SJSA1 (cell line): Measurements from ENCODE around the gene AK2. TPM values are rescaled to one million over a fixed set of nuclear protein-coding genes. Genes with fewer than 3 reads are reported as not detected.
A peak's percentile ranks its signal among the peaks of the same experiment; 100 is the strongest.
"Not testable (repeated sequence)": the region's sequence is repeated elsewhere in the genome, so short reads cannot be mapped to it uniquely, and the experiment has no call there.

Experiments used
- DNase-seq, 2 experiments: peaks; one replicate each; pipeline ENCODE4 v3.0.0-alpha.2; 2015 to 2020; ENCODE audit warnings: low spot score in 2 of 2, low read depth in 1 of 2
- H3K27ac ChIP-seq: fragments of 250-450 bp; sonication (Bioruptor Pico); 2 replicates; pipeline ENCODE4 v1.5.1; 2020; ENCODE audit warnings: mild to moderate bottlenecking, moderate library complexity
- H3K27me3 ChIP-seq: fragments of 250-450 bp; sonication (Bioruptor Pico); replicated peaks from 2 replicates; pipeline ENCODE4 v1.5.1; 2020; ENCODE audit warnings: mild to moderate bottlenecking, moderate library complexity
- H3K36me3 ChIP-seq: fragments of 250-450 bp; sonication (Bioruptor Pico); 2 replicates; pipeline ENCODE4 v1.5.1; 2020; ENCODE audit warnings: mild to moderate bottlenecking
- H3K4me1 ChIP-seq: fragments of 250-450 bp; sonication (Bioruptor Pico); replicated peaks from 2 replicates; pipeline ENCODE4 v1.6.1; 2021; ENCODE audit warnings: mild to moderate bottlenecking
- H3K4me3 ChIP-seq: fragments of 250-450 bp; sonication (Bioruptor Pico); 2 replicates; pipeline ENCODE4 v1.5.1; 2020; ENCODE audit warnings: mild to moderate bottlenecking
- H3K9me3 ChIP-seq: fragments of 250-450 bp; sonication (Bioruptor Pico); replicated peaks from 2 replicates; pipeline ENCODE4 v1.5.1; 2020; ENCODE audit warnings: mild to moderate bottlenecking
- total RNA-seq: library from RNA; depleted of rRNA; stranded (reverse); fragments of >200 nt; shearing (Covaris generic); gene quantifications from 2 replicates; pipeline ENCODE4 v1.2.3, GENCODE V29; 2014; rRNA removed

AK2 gene
- 230 and 391 TPM in 2 replicates for total RNA-seq

DNA sequence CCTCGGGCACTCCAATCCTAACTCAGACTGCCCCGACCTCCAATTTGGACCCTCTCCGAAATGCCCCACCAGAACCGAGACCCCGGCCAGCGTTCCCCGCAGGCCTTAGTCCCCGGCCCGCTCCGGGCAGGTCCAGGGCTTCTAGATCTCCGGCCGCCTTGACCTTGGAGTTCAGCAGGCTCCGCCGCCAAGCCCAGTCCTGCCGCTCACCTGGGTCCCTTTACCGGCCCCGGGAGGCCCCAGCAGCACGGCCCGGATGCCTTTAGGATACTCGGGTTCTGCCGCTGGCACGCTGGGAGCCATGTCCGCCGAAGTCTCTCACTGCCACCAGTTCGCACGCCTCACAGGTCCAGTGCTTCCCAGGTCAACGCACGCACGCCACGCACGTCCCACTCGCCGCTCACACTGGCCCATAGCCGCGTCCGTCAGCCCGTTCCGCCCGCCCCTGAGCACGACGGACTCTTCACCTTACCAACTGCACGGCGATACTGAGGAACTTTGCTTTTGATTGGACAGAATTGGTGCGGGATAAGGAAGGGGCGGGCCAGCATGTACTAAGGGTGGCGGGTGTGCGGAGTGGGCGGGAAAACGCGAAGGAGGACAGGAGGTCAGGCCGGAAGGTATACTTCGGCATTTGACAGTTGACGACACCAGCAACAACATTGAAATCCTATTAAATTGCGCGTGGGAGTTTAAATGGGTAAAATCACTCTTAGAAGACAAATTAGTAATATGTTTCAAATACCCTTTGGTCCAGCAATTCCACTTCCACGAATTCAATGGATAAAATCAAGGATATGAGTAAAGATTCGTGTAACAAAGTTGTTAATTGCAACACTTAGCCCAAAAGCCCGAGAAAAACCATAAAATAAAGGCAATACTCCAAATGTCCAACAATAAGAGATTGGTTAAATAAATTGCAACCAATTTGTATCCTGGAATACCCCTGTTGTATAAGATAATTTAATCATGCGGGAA, at the start of gene AK2:
Gene AK2 (minus strand): TSS at position 358 of the 978 bp plus-strand sequence. CDS start 55 bp downstream, at position 303.
- Histone ChIP-seq H3K9me3 (no peaks in the 10 kb centered on the region), H3K4me1 (peaks cover 8% of the 10 kb centered on the region), H3K36me3 (peaks cover 22% of the 10 kb centered on the region), H3K27ac (peak within 1 kb of the TSS; percentile 84), H3K27me3 (no peaks in the 10 kb centered on the region), H3K4me3 (peak within 1 kb of the TSS; percentile 65)
- peak; percentile 96 to 97 for DNase-seq

DNA sequence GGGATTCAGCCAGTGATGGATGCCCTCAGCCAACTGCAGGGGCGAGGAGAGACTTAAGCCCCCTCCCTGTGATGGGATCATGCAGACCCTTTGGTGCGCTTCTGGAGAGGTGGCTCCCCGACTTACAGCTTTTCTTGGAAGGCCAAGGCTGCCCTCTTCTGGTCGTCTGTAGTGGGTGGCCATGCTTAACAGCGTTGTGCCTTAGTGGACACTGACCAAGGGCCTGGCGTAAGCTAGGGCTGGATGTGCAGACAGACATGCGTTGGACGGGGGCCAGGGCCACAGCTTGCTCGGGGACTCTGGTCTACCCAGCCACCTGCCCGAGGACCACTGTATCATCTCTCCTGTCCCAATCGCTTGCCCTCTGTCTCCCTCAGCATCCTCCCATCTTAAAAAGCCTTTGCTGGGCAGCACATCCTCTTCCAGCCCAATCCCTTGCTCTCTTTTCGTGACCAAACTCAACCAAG, 49.7 kb upstream of the AK2 start:
- H3K36me3 ChIP-seq: no peaks in the 10 kb centered on the region
- no peaks in the 10 kb centered on the region for H3K9me3 ChIP-seq
- no peak overlapping the region for H3K4me3 ChIP-seq
- H3K4me1 ChIP-seq: peaks cover 3% of the 10 kb centered on the region
- DNase-seq: peak; percentile 44 to 72
- H3K27ac ChIP-seq: no peak overlapping the region
- no peaks in the 10 kb centered on the region for H3K27me3 ChIP-seq

DNA sequence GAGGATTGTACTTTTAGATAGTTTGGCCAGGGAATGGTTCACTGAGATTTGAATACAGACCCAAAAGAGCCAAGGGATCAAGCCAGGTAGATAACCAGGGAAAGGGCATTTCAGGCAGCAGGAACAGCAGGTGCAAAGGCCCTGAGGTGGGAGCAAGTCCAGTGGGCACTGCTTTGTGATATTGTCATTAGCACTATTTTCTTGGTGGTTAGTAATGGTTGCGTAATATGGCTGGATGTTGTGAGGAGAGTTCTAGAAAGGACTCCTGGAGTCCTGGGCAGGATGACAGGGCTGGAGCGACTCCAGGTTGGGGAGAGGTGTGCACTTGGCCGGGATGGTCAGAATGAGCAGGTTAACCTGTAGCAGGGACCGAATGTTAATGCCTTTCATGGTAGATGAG, 48.6 kb upstream of the AK2 start:
- Histone ChIP-seq H3K36me3 (no peaks in the 10 kb centered on the region), H3K27ac (no peak overlapping the region), H3K4me1 (peaks cover 11% of the 10 kb centered on the region), H3K27me3 (no peaks in the 10 kb centered on the region), H3K4me3 (no peak overlapping the region), H3K9me3 (no peaks in the 10 kb centered on the region)
- no peak for DNase-seq

DNA sequence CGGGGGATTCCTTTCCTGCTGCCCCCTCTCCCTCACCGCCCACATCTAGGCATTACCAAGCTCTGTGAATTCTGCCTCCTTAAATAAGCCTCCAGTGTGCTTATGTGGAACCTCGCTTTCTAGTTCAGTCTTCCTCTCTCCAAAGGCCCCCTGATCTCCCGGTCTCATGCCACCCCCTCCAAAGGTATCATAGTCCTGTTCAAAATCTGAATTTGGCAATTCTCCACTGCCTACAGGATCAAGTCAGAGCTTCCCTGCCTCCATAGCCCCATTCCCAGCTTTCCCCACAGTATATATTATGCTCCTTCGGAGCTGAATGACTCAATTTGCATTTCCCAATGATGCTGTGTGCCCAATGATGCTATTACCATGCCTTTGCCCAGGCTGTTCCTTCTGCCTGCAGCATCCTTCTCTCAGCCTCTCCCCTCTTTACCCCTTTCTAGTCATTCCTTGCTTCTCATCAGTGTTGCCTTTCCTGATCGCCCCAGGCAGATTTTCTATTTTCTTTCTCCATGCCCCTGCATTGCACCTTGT, 46.0 kb upstream of the AK2 start:
- Histone ChIP-seq H3K9me3 (no peaks in the 10 kb centered on the region), H3K27me3 (no peaks in the 10 kb centered on the region), H3K4me3 (no peak overlapping the region), H3K36me3 (no peaks in the 10 kb centered on the region), H3K27ac (no peak overlapping the region), H3K4me1 (peaks cover 12% of the 10 kb centered on the region)
- no peak for DNase-seq

DNA sequence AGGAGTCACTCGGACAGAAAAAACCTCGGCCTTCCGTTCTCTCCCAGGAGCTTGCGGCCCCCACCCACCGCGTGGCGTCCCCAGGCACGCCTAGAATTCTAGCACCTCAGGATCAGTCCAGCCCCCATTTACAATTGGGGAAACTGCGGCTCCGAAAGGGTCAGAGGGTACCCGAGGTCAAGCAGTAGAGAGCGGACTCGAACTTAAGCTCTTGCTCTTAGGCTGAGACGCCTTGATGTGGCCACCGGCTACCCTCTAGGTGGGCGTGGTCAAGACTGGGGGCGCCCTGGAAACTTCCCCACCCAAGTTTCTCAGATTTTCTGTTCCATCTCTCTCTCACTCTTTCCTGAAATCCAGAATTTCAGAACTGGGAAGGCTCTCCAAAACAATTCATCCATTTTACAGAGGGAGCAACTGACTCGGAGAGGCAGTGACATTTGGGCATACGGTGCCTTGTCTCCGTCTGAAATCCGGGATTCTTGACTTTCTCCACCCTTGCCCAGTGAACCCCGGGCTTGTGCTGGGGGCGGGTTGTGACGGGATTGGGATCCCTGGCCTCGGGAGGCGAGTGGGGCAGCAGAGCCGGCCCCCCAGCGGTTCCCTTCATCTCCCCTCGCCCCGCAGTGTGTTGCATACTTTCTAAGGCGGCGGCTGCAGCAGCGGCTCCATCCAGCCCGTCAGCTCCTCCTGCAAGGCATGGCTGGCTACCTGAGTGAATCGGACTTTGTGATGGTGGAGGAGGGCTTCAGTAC, 45.0 kb upstream of the AK2 start:
- no peaks in the 10 kb centered on the region for H3K36me3 ChIP-seq
- no peak for DNase-seq
- H3K27me3 ChIP-seq: no peaks in the 10 kb centered on the region
- no peak overlapping the region for H3K27ac ChIP-seq
- H3K9me3 ChIP-seq: no peaks in the 10 kb centered on the region
- peak overlapping the region; percentile 58 for H3K4me3 ChIP-seq
- peaks cover 12% of the 10 kb centered on the region for H3K4me1 ChIP-seq

DNA sequence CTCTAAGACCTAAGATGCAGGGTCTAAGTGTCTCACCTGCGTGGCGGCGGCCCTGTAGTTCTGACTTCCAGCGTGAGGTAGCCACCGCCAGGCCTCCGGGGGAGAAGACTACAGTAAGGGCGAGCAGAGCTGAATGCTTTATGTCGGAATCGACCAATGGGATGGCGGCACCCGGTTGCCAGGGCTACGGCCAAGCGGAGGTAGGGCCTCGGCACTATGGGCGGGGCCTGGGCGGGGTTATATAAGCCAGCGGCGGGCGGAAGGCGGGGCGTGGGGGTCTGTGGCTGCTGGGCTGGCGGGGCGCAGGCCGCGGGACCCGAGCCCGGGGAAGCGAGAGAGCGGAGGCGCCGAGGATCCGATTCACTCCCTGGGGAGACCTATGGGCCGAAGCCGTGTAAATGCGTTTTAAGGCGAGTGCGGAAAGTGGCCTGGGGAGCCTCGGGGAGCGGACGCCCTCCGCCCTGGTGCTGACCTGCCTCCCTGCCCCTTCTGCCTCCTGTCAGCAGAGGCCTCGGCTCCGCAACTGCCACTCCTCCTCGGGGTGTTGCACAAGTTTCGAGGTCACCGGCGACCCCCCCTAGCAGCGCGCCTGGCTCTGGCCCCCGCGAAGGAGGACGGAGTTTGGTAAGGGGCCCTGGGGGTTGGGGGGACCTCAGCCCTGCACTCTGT, 44.3 kb upstream of the AK2 start, which contains the start of gene AZIN2:
Gene AZIN2 (plus strand): TSS at position 269 of the 669 bp plus-strand sequence. CDS start 1,097 bp downstream, outside the sequence.
- Histone ChIP-seq H3K4me3 (peak within 1 kb of the TSS; percentile 58), H3K27me3 (no peaks in the 10 kb centered on the region), H3K36me3 (no peaks in the 10 kb centered on the region), H3K27ac (no peak within 1 kb of the TSS), H3K9me3 (no peaks in the 10 kb centered on the region), H3K4me1 (peaks cover 12% of the 10 kb centered on the region)
- peak; percentile 77 to 97 for DNase-seq

DNA sequence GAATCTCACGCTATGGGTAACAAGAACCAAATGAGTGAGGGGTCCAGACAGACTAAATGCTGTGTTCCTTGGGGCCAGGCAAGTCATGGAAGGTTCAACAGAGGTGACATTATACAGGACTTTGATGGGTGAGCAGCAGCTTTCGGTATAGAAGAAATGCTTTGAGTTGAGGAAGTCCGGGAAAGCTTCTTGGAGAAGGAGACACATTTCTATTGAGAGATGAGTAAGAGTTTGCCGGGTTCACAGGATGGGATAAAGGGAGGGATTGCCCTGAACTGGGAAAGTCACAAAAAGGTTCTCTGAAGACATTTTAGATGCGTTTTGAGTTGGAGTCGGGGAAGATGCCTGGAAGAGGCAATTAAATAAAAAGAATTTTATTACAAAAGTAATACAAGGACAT, 43.7 kb upstream of the AK2 start:
- Histone ChIP-seq H3K4me3 (peak overlapping the region; percentile 58), H3K36me3 (no peaks in the 10 kb centered on the region), H3K9me3 (no peaks in the 10 kb centered on the region), H3K4me1 (peaks cover 12% of the 10 kb centered on the region), H3K27ac (no peak overlapping the region), H3K27me3 (no peaks in the 10 kb centered on the region)
- DNase-seq: no peak

DNA sequence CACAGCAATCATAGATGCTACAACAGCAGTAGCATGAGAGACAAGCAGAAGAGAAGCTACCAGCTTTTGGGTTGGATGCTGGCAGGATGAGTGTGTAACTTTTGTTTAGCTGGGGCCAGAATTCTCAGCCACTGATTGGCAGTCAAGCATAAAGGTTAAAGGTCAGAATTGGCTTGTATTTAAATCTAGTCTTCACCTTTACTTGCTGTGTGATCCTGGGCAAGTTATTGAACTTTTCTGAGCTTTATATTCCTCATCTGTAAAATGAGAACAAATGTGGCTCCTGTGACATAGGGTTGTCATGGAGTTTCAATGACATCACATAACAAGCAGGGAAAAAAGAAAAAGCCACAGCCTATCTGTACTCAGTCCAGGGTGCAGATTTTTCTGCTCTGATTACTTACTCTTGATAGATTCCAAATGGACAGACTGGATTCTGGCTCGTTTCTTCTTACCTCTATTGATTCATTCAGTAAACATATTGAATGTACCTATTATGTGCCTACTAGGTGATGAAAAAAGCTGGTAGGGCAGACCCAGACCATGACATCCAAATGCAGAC, 41.4 kb upstream of the AK2 start:
- Histone ChIP-seq H3K4me3 (no peak overlapping the region), H3K27me3 (no peaks in the 10 kb centered on the region), H3K27ac (no peak overlapping the region), H3K9me3 (no peaks in the 10 kb centered on the region), H3K36me3 (no peaks in the 10 kb centered on the region), H3K4me1 (peaks cover 16% of the 10 kb centered on the region)
- no peak for DNase-seq

DNA sequence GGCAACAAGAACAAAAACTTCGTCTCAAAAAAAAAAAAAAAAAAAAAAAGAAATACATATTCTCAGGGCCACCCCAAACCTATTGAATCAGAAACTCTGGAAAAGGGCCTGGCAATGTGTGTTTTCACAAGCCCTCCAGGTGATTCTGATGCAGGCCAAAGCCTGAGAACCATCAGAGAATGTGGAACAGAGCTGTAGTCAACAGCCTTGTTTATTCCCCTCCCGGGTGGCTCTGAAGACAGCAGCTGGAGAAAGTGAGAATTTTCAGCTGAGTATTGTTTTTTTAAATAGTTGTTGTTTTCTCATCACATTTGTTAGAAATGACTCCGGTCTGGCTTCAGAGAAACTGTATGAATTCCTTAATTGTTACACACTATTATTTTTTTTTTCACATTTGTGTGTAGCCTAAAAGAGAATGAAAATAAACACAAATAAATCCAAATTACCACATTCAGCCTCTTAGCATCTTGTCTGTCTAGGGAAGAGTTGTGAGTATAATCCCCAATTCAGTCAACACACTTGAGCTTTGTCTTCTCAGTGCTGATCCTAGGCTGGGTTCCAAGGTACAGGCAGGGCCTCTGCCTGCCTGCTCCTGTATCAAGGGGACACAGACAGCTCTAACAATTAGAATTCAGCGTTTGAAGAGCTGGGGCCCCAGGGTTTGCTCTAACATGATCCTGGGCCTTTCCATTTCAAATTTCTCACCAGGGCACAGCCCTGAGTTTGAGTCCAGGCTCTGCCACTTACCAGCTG, 37.7 kb upstream of the AK2 start:
- no peak for DNase-seq
- no peak overlapping the region for H3K4me3 ChIP-seq
- H3K4me1 ChIP-seq: 0 out of 2 replicates have a peak, but pooled peaks cover 4% of the 10 kb centered on the region

DNA sequence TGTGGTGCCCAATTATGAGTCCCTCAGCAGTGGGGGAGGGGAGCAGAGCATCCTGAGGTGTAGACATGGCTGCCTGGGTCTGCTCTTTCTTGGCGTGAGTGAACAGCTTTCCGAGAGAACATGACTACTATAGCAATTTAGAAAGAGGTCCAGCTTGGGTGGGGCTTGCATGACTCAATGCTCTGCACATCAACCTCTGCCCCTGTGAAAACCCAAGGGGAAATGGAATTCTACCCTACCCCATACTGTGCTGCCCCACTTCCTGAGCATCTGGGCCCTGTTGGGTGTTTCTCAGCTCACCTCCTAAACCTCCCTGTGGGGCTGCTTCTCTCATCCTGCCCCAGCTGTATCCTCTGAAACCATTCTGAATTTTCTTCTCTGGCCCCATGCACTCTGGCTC, 36.0 kb upstream of the AK2 start:
- Histone ChIP-seq H3K9me3 (no peaks in the 10 kb centered on the region), H3K36me3 (no peaks in the 10 kb centered on the region), H3K27ac (no peak overlapping the region), H3K4me1 (0 out of 2 replicates have a peak, but pooled peaks cover 4% of the 10 kb centered on the region), H3K27me3 (no peaks in the 10 kb centered on the region), H3K4me3 (no peak overlapping the region)
- DNase-seq: no peak

More for the DNA sequence above, 37.7 kb upstream of the AK2 start:
- Histone ChIP-seq H3K27ac (no peak overlapping the region), H3K36me3 (no peaks in the 10 kb centered on the region), H3K9me3 (no peaks in the 10 kb centered on the region), H3K27me3 (no peaks in the 10 kb centered on the region)

DNA sequence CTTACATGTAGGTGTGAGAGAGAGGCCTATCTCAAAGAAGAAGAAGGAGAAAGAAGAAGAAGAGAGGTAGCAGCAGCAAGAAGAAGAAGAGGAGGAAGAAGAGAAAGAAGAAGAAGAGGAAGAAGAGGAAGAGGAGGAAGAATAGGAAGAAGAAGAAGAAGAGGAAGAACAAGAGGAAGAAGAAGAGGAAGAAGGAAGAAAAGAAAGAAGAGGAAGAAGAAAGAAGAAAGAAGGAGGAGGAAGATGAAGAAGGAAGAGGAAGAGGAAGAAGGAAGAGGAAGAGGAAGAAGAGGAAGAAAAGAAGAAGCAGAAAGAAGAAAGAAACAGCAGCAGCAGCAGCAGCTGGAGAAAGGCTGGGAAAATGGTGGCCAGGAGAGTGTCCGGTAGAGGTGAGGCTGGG, 33.9 kb upstream of the AK2 start:
- no peak overlapping the region for H3K4me3 ChIP-seq
- DNase-seq: no peak
- 0 out of 2 replicates have a peak, but pooled peaks cover 4% of the 10 kb centered on the region for H3K4me1 ChIP-seq
- no peaks in the 10 kb centered on the region for H3K27me3 ChIP-seq
- no peak overlapping the region for H3K27ac ChIP-seq
- no peaks in the 10 kb centered on the region for H3K9me3 ChIP-seq
- no peaks in the 10 kb centered on the region for H3K36me3 ChIP-seq

DNA sequence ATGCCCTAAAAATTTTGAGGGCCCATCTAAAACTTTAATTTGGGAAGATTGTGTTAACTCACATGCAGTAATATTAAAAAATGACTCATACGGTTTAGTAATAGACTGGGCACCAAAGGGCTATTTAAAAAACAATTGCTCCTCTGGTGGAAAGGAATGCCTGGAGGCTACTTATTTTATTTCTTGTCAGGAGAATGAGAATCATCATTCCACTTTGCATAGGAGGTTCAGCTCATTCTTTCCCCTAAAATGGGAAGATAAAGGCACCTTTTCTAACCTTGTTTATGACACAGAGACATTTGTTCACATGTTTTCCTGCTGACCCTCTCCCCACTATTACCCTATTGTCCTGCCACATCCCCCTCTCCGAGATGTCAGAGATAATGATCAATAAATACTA, 31.4 kb upstream of the AK2 start:
- not testable (repeated sequence) for H3K4me3 ChIP-seq, DNase-seq

More for the DNA sequence above, 31.4 kb upstream of the AK2 start:
- H3K9me3 ChIP-seq: peaks cover 12% of the 10 kb centered on the region
- H3K4me1 ChIP-seq, H3K27ac ChIP-seq, H3K27me3 ChIP-seq, H3K36me3 ChIP-seq: not testable (repeated sequence)
